HL-60 (cell line): ENCODE results near the gene SCAF11.

Experiments used
- DNase-seq, 2 experiments: peaks; one replicate each; pipeline ENCODE4 v3.0.0-alpha.2; 2010 to 2020; ENCODE audit warnings: low read depth in 1 of 2, low spot score in 1 of 2
- H3K27ac ChIP-seq: fragments of 250-450 bp; sonication (Bioruptor Pico); replicated peaks from 2 replicates; pipeline ENCODE4 v1.5.1; 2020; ENCODE audit warnings: mild to moderate bottlenecking, moderate library complexity
- H3K27me3 ChIP-seq: fragments of 250-450 bp; sonication (Bioruptor Pico); 2 replicates; pipeline ENCODE4 v1.5.1; 2021; ENCODE audit warnings: mild to moderate bottlenecking, moderate library complexity; ENCODE audit not compliant: insufficient read depth, poor library complexity, severe bottlenecking
- H3K4me3 ChIP-seq: replicated peaks from 2 replicates; pipeline ENCODE4 v1.5.1; 2011; ENCODE audit warnings: mild to moderate bottlenecking, control low read depth, low read length; ENCODE audit not compliant: insufficient read depth
- GABPA ChIP-seq: IDR thresholded peaks from 2 replicates; pipeline ENCODE4 v1.6.1; 2012; ENCODE audit warnings: low read depth
- POLR2AphosphoS5 ChIP-seq: IDR thresholded peaks from 2 replicates; pipeline ENCODE4 v1.6.1; 2012; ENCODE audit warnings: low read depth
- SPI1 ChIP-seq: IDR thresholded peaks from 2 replicates; pipeline ENCODE4 v1.6.1; 2012; ENCODE audit warnings: low read depth, mild to moderate bottlenecking, borderline replicate concordance
- TF ChIP-seq, protein P1 (sequence below): IDR thresholded peaks from 2 replicates; pipeline ENCODE4 v1.6.1; 2012; ENCODE audit warnings: low read depth; ENCODE audit not compliant: insufficient replicate concordance
- TF ChIP-seq, protein P2 (sequence below): IDR thresholded peaks from one replicate; pipeline ENCODE4 v1.5.1; 2011; ENCODE audit warnings: low read length, control low read depth, inconsistent platforms; ENCODE audit not compliant: insufficient read depth

The SCAF11 gene

DNA sequence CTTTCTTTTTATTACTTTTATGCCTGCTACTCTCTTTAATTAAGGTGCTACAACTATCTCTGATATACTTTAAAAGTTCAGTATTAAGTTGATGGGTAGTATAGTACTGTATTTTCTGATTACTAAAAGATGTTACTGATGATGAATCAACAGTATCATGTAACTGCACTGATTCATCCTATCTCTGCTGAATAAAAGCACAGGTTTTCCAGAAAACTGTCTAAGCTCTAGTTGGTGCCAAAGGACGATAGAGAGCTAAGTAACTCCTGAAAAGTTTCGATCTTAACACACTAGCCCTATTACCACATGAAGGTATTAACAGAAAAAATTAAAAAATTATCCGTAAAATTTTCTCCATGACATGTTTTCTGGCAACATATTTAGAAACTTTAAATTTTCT is 2.1 kb downstream of the SCAF11 start:
- Histone ChIP-seq H3K4me3 (peak overlapping the region; percentile 69), H3K27ac (peak overlapping the region; percentile 100), H3K27me3 (no peaks in the 10 kb centered on the region)
- DNase-seq = no peak
- no peak for TF ChIP-seq GABPA
- no peak for TF ChIP-seq POLR2AphosphoS5
- TF ChIP-seq, protein P1, sequence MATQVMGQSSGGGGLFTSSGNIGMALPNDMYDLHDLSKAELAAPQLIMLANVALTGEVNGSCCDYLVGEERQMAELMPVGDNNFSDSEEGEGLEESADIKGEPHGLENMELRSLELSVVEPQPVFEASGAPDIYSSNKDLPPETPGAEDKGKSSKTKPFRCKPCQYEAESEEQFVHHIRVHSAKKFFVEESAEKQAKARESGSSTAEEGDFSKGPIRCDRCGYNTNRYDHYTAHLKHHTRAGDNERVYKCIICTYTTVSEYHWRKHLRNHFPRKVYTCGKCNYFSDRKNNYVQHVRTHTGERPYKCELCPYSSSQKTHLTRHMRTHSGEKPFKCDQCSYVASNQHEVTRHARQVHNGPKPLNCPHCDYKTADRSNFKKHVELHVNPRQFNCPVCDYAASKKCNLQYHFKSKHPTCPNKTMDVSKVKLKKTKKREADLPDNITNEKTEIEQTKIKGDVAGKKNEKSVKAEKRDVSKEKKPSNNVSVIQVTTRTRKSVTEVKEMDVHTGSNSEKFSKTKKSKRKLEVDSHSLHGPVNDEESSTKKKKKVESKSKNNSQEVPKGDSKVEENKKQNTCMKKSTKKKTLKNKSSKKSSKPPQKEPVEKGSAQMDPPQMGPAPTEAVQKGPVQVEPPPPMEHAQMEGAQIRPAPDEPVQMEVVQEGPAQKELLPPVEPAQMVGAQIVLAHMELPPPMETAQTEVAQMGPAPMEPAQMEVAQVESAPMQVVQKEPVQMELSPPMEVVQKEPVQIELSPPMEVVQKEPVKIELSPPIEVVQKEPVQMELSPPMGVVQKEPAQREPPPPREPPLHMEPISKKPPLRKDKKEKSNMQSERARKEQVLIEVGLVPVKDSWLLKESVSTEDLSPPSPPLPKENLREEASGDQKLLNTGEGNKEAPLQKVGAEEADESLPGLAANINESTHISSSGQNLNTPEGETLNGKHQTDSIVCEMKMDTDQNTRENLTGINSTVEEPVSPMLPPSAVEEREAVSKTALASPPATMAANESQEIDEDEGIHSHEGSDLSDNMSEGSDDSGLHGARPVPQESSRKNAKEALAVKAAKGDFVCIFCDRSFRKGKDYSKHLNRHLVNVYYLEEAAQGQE = no peak
- no peak for TF ChIP-seq SPI1
- TF ChIP-seq, protein P2, sequence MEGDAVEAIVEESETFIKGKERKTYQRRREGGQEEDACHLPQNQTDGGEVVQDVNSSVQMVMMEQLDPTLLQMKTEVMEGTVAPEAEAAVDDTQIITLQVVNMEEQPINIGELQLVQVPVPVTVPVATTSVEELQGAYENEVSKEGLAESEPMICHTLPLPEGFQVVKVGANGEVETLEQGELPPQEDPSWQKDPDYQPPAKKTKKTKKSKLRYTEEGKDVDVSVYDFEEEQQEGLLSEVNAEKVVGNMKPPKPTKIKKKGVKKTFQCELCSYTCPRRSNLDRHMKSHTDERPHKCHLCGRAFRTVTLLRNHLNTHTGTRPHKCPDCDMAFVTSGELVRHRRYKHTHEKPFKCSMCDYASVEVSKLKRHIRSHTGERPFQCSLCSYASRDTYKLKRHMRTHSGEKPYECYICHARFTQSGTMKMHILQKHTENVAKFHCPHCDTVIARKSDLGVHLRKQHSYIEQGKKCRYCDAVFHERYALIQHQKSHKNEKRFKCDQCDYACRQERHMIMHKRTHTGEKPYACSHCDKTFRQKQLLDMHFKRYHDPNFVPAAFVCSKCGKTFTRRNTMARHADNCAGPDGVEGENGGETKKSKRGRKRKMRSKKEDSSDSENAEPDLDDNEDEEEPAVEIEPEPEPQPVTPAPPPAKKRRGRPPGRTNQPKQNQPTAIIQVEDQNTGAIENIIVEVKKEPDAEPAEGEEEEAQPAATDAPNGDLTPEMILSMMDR = no peak

DNA sequence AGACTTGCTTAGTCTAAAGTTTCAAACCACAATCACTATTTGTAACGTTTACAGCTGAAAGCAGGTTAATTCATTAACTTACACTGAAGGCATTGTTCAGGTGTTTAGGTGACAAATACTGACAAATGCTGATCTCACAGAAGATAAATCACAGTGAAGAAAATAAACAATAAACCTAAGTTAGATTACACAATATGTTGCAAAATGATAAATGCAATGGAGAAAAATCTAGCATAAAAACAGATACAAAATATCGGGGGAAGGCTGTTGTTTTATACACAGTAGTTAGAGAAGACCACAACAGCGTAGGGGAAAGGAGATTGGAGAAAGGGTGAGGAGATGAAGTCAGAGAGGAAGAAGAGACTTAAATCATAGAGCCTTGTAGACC is 3.0 kb downstream of the SCAF11 start:
- H3K27me3 ChIP-seq = no peaks in the 10 kb centered on the region
- TF ChIP-seq GABPA (no peak), POLR2AphosphoS5 (no peak), SPI1 (no peak)
- TF ChIP-seq, protein P1 = no peak
- TF ChIP-seq, protein P2 = no peak
- peak overlapping the region; percentile 100 for H3K27ac ChIP-seq
- no peak for DNase-seq
- no peak overlapping the region for H3K4me3 ChIP-seq

DNA sequence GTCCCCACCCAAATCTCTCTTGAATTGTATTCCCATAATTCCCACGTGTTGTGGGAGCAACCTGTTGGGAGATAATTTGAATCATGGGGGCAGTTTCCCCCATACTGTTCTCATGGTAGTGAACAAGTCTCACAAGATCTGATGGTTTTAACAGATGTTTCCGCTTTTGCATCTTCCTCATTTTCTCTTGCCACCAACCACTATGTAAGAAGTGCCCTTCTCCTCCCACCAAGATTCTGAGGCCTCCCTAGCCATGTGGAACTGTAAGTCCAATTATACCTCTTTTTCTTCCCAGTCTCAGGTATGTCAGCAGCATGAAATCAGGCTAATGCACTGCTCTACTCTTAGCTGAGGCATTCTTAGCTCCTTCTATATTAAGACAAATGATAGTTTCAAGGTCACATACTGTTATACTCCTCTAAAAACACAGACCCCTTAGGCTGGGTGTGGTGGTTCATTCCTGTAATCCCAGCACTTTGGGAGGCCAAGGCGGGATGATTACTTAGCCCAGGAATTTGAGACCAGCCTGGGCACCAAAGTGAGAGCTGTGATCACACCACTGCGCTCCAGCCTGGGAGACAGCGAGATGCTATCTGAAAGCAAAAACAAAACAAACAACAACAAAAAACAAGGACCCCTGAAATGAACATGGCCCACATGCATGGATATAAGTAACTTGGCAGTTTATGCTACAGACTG is 3.6 kb downstream of the SCAF11 start:
- Histone ChIP-seq H3K4me3 (no peak overlapping the region), H3K27ac (peak overlapping the region; percentile 100), H3K27me3 (no peaks in the 10 kb centered on the region)
- peak; percentile 35 to 79 for DNase-seq
- TF ChIP-seq POLR2AphosphoS5 = peak; percentile 46; the same call in 1 of the 2 replicates
- peak; percentile 75 for TF ChIP-seq SPI1
- TF ChIP-seq, protein P1 = no peak
- TF ChIP-seq GABPA = no peak
- TF ChIP-seq, protein P2 = no peak
